VCaP (cell line): ENCODE data around the gene NEURL3.
A peak's percentile ranks its signal among the peaks of the same experiment; 100 is the strongest.

Source experiments
- H3K27ac ChIP-seq: fragments of 450-650 bp; 2 replicates; pipeline ENCODE4 v1.5.1; 2017
- CTCF ChIP-seq: fragments of 450-650 bp; conservative IDR thresholded peaks from 2 replicates; pipeline ENCODE4 v1.5.1; 2017; ENCODE audit warnings: mild to moderate bottlenecking, moderate library complexity

Gene NEURL3

DNA sequence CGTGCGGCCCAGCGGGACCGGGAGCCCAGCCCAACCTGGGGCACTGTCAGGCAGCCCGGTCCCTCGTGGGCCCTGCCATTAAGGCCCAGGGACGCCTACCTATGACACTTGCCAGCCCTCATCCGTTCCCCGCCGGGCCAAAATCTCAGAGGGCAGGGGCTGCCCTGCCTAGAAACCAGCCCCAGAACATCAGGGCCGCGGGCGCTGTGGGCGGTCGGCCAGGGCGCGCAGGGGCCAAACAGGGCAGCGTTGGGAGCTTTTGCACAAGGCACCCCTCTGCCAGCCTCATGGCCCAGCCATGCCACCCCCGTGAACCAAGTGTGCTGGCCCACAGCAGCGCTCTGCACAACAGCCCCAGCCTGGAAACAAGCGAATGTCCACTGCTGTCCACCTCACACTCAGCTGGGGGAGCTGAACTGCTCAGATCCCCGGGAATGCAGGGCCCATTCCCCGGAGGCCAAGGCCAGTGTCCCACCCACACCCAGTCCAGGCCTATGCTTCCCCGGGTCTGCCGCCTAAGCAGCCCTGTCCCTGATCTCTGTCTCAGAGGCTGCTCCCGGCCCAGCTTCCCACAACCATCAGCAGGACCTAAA lies 3.5 kb upstream of the NEURL3 start:
- no peak for TF ChIP-seq CTCF
- H3K27ac ChIP-seq = peak overlapping the region; percentile 89; the same call in 1 of the 2 replicates

- TF ChIP-seq CTCF = peak; percentile 96
These were observed 2.9 kb upstream of the NEURL3 start for GRCh38 chr2:96507957-96508520.

GRCh38 chr2:96506907-96507240 lies 1.7 kb upstream of the NEURL3 start:
- peak overlapping the region; percentile 89 for H3K27ac ChIP-seq
- TF ChIP-seq CTCF = no peak

More at GRCh38 chr2:96507957-96508520, 2.9 kb upstream of the NEURL3 start:
- peak overlapping the region; percentile 89; the same call in 1 of the 2 replicates for H3K27ac ChIP-seq

GRCh38 chr2:96506016-96506906 lies 1.1 kb upstream of the NEURL3 start:
- no peak for TF ChIP-seq CTCF
- H3K27ac ChIP-seq = peak overlapping the region; percentile 89

- H3K27ac ChIP-seq = peak overlapping the region; percentile 89
- no peak for TF ChIP-seq CTCF
These were observed 1.4 kb downstream of the NEURL3 start for GRCh38 chr2:96503637-96504243.

DNA sequence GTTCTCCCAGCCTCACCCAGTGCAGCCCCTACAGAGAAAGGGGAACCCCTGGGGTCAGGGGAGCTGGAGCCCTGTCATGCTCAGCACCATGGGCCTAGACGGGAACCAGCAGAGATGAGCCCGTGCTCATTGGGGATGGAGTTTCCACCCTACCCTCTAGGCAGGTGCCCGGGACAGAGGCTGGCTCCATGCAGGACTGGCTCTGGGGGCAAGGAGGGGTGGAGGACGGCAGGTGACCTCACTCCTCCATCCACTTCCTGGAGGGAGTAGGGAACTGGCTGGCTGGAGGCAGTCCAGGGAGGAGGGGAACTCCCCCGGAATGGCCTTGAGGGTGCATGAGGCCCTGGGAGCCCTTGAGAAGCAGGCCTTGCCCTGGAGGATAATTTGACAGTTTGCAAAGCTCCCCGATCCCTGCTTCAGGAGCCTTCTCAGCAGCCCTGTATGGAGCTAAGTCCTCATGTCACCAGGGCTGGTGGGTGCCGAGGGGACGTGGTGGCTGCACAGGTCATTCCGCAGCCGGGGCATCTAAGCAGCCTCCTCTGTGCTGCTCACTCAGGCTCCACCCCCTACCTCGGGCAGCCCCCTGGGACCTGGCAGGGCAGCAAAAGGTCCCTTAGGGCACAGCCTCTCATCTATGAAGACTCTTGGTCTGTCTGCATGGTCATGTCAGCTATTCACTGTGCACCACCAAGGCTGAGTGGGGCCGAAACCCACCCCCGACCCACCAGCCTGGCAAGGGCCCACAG lies 2.1 kb downstream of the NEURL3 start:
- TF ChIP-seq CTCF = no peak
- H3K27ac ChIP-seq = peak overlapping the region; percentile 89; the same call in 1 of the 2 replicates
